WTC11 (cell line): Measurements from ENCODE around the gene NOSTRIN.

ENCODE experiments used
- ZNF121 ChIP-seq: sonication (generic); formaldehyde crosslinking; IDR thresholded peaks from 2 replicates; pipeline ENCODE4 v1.8.0; 2023; ENCODE audit warnings: missing genetic modification reagents
- TF ChIP-seq, protein P1 (sequence below): fragments of 200-600 bp; IDR thresholded peaks from 2 replicates; pipeline ENCODE4 v1.8.0; 2022; ENCODE audit warnings: antibody characterized with exemption
- TF ChIP-seq, protein P2 (sequence below): fragments of 250-450 bp; sonication (Bioruptor Pico); IDR thresholded peaks from 2 replicates; pipeline ENCODE4 v2.1.2; 2022; ENCODE audit warnings: mild to moderate bottlenecking, moderate library complexity

DNA sequence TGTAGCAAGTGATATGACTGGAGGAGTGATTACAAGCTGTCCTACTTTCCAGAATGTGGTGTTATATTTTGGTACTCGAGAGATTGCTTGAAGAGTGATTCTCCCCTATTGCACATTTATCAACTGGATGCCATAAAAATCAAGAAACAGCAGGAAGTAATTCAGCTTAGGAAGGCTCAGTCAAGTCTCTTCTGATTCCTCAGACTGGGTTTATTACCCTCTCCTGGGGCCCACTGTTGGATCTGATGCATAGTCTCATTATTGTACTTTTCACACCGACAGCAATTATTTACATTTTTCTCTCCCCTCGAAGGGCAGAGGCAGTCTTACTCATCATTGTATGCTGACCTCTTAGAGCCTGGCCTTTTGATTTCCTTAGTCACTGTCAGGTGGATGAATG is 9.3 kb downstream of the NOSTRIN start:
- TF ChIP-seq ZNF121 (CRISPR knock-in tag) = no peak
- TF ChIP-seq, protein P1, sequence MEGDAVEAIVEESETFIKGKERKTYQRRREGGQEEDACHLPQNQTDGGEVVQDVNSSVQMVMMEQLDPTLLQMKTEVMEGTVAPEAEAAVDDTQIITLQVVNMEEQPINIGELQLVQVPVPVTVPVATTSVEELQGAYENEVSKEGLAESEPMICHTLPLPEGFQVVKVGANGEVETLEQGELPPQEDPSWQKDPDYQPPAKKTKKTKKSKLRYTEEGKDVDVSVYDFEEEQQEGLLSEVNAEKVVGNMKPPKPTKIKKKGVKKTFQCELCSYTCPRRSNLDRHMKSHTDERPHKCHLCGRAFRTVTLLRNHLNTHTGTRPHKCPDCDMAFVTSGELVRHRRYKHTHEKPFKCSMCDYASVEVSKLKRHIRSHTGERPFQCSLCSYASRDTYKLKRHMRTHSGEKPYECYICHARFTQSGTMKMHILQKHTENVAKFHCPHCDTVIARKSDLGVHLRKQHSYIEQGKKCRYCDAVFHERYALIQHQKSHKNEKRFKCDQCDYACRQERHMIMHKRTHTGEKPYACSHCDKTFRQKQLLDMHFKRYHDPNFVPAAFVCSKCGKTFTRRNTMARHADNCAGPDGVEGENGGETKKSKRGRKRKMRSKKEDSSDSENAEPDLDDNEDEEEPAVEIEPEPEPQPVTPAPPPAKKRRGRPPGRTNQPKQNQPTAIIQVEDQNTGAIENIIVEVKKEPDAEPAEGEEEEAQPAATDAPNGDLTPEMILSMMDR = no peak
- TF ChIP-seq, protein P2, sequence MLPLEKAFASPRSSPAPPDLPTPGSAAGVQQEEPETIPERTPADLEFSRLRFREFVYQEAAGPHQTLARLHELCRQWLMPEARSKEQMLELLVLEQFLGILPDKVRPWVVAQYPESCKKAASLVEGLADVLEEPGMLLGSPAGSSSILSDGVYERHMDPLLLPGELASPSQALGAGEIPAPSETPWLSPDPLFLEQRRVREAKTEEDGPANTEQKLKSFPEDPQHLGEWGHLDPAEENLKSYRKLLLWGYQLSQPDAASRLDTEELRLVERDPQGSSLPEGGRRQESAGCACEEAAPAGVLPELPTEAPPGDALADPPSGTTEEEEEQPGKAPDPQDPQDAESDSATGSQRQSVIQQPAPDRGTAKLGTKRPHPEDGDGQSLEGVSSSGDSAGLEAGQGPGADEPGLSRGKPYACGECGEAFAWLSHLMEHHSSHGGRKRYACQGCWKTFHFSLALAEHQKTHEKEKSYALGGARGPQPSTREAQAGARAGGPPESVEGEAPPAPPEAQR = no peak
